Gastrocnemius medialis (tissue), 4 donors: ENCODE measurements around the gene MACIR.

Experiments
- POLR2A ChIP-seq, 2 donors: fragments of 450-650 bp; IDR thresholded peaks; one replicate each; pipeline ENCODE4 v1.6.1; 2017; ENCODE audit warnings: antibody characterized with exemption in 2 of 2, mild to moderate bottlenecking in 2 of 2, moderate library complexity in 2 of 2
- TF ChIP-seq, protein P1 (sequence below), 5 experiments: fragments of 450-650 bp in 3 of 5; fragments of 200-600 bp in 2 of 5; sonication (generic) in 2 of 5; IDR thresholded peaks in 4 of 5; conservative IDR thresholded peaks in 1 of 5; 1 replicate in 4 of 5; 2 replicates in 1 of 5; pipeline ENCODE4 v1.5.1; 2016 to 2019; ENCODE audit warnings: antibody characterized with exemption in 5 of 5, mild to moderate bottlenecking in 3 of 5, moderate library complexity in 3 of 5

DNA sequence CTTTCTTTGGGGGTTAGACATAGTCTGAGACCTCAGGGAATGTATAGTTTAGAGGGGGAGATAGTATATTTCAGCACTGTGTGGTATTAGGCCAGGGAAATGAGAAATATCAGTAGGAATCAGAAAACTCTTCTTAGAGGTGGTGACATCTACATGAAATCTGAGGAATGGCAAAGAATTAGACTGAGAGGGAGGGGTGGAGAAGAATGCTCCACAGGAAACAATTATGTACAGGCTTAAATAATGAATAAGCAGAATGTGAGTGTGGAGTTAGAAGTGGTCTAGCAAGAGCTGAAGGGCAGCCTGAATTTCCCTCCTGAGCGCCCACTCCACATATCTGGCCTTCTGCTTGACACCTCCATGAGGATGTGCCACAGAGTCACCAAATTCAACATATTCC, 3.6 kb upstream of the MACIR start:
- TF ChIP-seq, protein P1, sequence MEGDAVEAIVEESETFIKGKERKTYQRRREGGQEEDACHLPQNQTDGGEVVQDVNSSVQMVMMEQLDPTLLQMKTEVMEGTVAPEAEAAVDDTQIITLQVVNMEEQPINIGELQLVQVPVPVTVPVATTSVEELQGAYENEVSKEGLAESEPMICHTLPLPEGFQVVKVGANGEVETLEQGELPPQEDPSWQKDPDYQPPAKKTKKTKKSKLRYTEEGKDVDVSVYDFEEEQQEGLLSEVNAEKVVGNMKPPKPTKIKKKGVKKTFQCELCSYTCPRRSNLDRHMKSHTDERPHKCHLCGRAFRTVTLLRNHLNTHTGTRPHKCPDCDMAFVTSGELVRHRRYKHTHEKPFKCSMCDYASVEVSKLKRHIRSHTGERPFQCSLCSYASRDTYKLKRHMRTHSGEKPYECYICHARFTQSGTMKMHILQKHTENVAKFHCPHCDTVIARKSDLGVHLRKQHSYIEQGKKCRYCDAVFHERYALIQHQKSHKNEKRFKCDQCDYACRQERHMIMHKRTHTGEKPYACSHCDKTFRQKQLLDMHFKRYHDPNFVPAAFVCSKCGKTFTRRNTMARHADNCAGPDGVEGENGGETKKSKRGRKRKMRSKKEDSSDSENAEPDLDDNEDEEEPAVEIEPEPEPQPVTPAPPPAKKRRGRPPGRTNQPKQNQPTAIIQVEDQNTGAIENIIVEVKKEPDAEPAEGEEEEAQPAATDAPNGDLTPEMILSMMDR (IDR thresholded peaks at IDR 0.05 in 4 of 5, conservative IDR thresholded peaks at IDR 0.05 in 1 of 5) = no peak
- no peak for TF ChIP-seq POLR2A (IDR thresholded peaks at IDR 0.05)
